ENCODE measurements around the gene ABCB8.

Gene ABCB8

GRCh38 chr7:151087245-151088018, 59.2 kb downstream of the ABCB8 start:
- DNase-seq (ENCODE audit: low spot score), result peak; percentile 71

GRCh38 chr7:151088019-151088855, 60.0 kb downstream of the ABCB8 start:
- peak; percentile 28 for DNase-seq (ENCODE audit: low spot score)

- DNase-seq (ENCODE audit: low spot score), result peak; percentile 64
Observed at GRCh38 chr7:151088856-151089699, 60.8 kb downstream of the ABCB8 start.

GRCh38 chr7:151089893-151090730, 61.9 kb downstream of the ABCB8 start:
- no peak for DNase-seq (ENCODE audit: low spot score)

- DNase-seq (ENCODE audit: low spot score), result no peak
Observed at GRCh38 chr7:151091003-151091402, 62.8 kb downstream of the ABCB8 start.

GRCh38 chr7:151091431-151091830, 63.2 kb downstream of the ABCB8 start:
- no peak for DNase-seq (ENCODE audit: low spot score)

GRCh38 chr7:151091988-151092387, 63.7 kb downstream of the ABCB8 start:
- no peak for DNase-seq (ENCODE audit: low spot score)

GRCh38 chr7:151093748-151094147, 65.5 kb downstream of the ABCB8 start:
- no peak for DNase-seq (ENCODE audit: low spot score)

GRCh38 chr7:151094675-151095074, 66.4 kb downstream of the ABCB8 start:
- no peak for DNase-seq (ENCODE audit: low spot score)

GRCh38 chr7:151095123-151095797, 67.0 kb downstream of the ABCB8 start:
- DNase-seq (ENCODE audit: low spot score), result no peak

GRCh38 chr7:151095828-151096475, 67.7 kb downstream of the ABCB8 start:
- DNase-seq (ENCODE audit: low spot score), result no peak
